Mucosa of stomach (tissue), 1 donor: ENCODE data around the gene PITPNC1.

Source experiments
- H3K27me3 ChIP-seq: one replicate; pipeline ENCODE4 v1.7.0; 2013; ENCODE audit warnings: mild to moderate bottlenecking, low read length; ENCODE audit not compliant: control insufficient read depth, insufficient read depth
- H3K36me3 ChIP-seq: one replicate; pipeline ENCODE4 v1.7.0; 2013; ENCODE audit warnings: low read length; ENCODE audit not compliant: control insufficient read depth, insufficient read depth
- H3K4me1 ChIP-seq: one replicate; pipeline ENCODE4 v1.7.0; 2013; ENCODE audit warnings: mild to moderate bottlenecking, low read length; ENCODE audit not compliant: control insufficient read depth, insufficient read depth
- H3K4me3 ChIP-seq: one replicate; pipeline ENCODE4 v1.7.0; 2013; ENCODE audit warnings: low read length
- H3K9ac ChIP-seq: one replicate; pipeline ENCODE4 v1.7.0; 2013; ENCODE audit warnings: mild to moderate bottlenecking, low read length, moderate library complexity
- H3K9me3 ChIP-seq: one replicate; pipeline ENCODE4 v1.7.0; 2013; ENCODE audit warnings: mild to moderate bottlenecking, low read length, moderate library complexity; ENCODE audit not compliant: control insufficient read depth
- donor health status: Pancreatic carcinoma.

PITPNC1 gene

DNA sequence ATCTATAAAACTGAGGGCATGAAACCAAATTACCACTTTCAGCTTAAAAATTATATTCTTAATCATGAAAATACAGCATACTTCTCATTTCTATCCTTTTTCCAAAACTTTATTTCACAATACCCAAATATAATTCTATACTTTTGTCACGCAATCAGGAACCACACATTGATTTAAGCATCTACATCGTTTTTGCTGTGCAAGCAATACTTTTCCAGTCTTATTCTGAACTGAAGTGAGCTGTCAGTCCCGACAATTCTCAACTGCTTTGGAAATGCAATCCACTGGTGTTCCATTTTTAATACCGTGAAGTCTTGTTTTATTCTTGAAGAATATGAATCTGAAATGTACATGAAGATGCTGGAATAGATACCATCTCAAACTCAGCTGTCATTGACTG is 280.5 kb downstream of the PITPNC1 start:
- H3K4me1 ChIP-seq = no peaks in the 10 kb centered on the region
- no peaks in the 10 kb centered on the region for H3K27me3 ChIP-seq
- H3K9me3 ChIP-seq = no peaks in the 10 kb centered on the region
- H3K9ac ChIP-seq = no peak overlapping the region
- H3K36me3 ChIP-seq = no peaks in the 10 kb centered on the region
- no peak overlapping the region for H3K4me3 ChIP-seq

GRCh38 chr17:67658265-67658664 is 281.2 kb downstream of the PITPNC1 start:
- no peak overlapping the region for H3K9ac ChIP-seq
- no peaks in the 10 kb centered on the region for H3K4me1 ChIP-seq
- H3K27me3 ChIP-seq = no peaks in the 10 kb centered on the region
- H3K36me3 ChIP-seq = no peaks in the 10 kb centered on the region
- H3K9me3 ChIP-seq = no peaks in the 10 kb centered on the region
- no peak overlapping the region for H3K4me3 ChIP-seq

DNA sequence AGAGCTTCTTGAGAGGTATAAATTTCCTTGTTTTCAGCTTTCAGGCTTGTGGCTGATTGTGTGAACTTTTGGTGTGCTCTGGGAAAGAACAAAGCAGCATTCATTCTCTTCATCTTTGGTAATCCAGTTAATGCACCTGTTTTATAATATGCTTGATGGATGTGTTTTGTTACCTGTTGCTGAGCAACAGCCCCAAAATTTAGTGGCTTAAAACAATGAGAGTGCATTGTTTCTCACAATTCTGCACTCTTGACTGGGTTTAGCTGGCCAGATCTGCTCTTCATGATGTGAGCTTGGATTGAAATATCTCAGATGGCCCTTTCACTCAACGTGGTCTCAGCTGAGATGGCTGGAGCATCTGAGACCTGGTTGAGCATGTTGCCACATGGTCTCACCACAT is 281.9 kb downstream of the PITPNC1 start:
- Histone ChIP-seq H3K4me3 (no peak overlapping the region), H3K36me3 (no peaks in the 10 kb centered on the region), H3K4me1 (no peaks in the 10 kb centered on the region), H3K27me3 (no peaks in the 10 kb centered on the region), H3K9me3 (no peaks in the 10 kb centered on the region), H3K9ac (no peak overlapping the region)

- H3K4me3 ChIP-seq = no peak overlapping the region
- no peaks in the 10 kb centered on the region for H3K27me3 ChIP-seq
- no peak overlapping the region for H3K9ac ChIP-seq
- no peaks in the 10 kb centered on the region for H3K9me3 ChIP-seq
- no peaks in the 10 kb centered on the region for H3K36me3 ChIP-seq
- no peaks in the 10 kb centered on the region for H3K4me1 ChIP-seq
Observed at GRCh38 chr17:67662712-67663111, 285.6 kb downstream of the PITPNC1 start.

- no peak overlapping the region for H3K9ac ChIP-seq
- no peaks in the 10 kb centered on the region for H3K36me3 ChIP-seq
- no peaks in the 10 kb centered on the region for H3K27me3 ChIP-seq
- no peak overlapping the region for H3K4me3 ChIP-seq
- H3K9me3 ChIP-seq = no peaks in the 10 kb centered on the region
- H3K4me1 ChIP-seq = no peaks in the 10 kb centered on the region
Observed at GRCh38 chr17:67663457-67663856, 286.4 kb downstream of the PITPNC1 start.

GRCh38 chr17:67666028-67666427 is 288.9 kb downstream of the PITPNC1 start:
- Histone ChIP-seq H3K27me3 (no peaks in the 10 kb centered on the region), H3K4me3 (no peak overlapping the region), H3K36me3 (no peaks in the 10 kb centered on the region), H3K9me3 (no peaks in the 10 kb centered on the region), H3K4me1 (no peaks in the 10 kb centered on the region), H3K9ac (no peak overlapping the region)

GRCh38 chr17:67666710-67667109 is 289.6 kb downstream of the PITPNC1 start:
- H3K9me3 ChIP-seq = no peaks in the 10 kb centered on the region
- H3K9ac ChIP-seq = no peak overlapping the region
- H3K4me3 ChIP-seq = no peak overlapping the region
- H3K36me3 ChIP-seq = no peaks in the 10 kb centered on the region
- H3K27me3 ChIP-seq = no peaks in the 10 kb centered on the region
- H3K4me1 ChIP-seq = no peaks in the 10 kb centered on the region

- no peak overlapping the region for H3K9ac ChIP-seq
- no peaks in the 10 kb centered on the region for H3K36me3 ChIP-seq
- H3K27me3 ChIP-seq = no peaks in the 10 kb centered on the region
- no peaks in the 10 kb centered on the region for H3K4me1 ChIP-seq
- no peak overlapping the region for H3K4me3 ChIP-seq
- no peaks in the 10 kb centered on the region for H3K9me3 ChIP-seq
Observed at GRCh38 chr17:67671493-67671892, 294.4 kb downstream of the PITPNC1 start.

DNA sequence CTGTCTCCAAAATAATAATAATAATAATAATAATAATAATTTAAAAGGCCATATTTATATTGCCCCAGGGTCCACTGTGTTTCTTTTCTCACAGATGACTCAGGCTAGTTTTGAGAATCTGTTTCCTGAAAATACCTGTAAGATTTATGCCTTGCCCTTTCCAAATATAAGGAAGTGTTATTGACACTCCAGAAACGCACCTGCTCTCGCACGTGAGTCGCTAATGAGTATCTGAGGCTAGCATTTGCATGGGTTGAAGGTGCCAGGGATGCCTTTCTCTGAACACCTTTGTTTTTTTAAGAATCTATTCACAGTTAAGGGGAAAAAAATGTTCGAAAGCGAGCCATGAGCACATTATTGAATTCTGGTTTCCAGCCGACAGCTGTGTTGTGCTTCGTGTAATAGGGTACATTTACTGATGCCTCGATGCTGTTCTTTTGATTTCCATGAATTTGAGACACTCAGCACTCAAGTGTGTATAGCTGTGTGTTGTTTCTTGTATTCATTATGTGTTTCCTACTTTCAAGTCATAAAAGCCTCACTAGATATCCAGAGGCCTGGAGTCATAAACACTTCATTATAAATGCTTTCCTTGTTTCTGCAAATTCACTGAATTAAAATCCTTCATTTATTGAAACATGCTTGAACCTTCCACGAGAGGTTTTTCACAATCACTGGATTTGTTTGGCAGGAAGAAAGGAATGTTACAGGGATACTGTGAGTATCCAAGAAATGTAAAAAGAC is 295.7 kb downstream of the PITPNC1 start:
- H3K9me3 ChIP-seq = no peaks in the 10 kb centered on the region
- no peak overlapping the region for H3K9ac ChIP-seq
- H3K36me3 ChIP-seq = no peaks in the 10 kb centered on the region
- no peak overlapping the region for H3K4me3 ChIP-seq
- no peaks in the 10 kb centered on the region for H3K4me1 ChIP-seq
- H3K27me3 ChIP-seq = no peaks in the 10 kb centered on the region

DNA sequence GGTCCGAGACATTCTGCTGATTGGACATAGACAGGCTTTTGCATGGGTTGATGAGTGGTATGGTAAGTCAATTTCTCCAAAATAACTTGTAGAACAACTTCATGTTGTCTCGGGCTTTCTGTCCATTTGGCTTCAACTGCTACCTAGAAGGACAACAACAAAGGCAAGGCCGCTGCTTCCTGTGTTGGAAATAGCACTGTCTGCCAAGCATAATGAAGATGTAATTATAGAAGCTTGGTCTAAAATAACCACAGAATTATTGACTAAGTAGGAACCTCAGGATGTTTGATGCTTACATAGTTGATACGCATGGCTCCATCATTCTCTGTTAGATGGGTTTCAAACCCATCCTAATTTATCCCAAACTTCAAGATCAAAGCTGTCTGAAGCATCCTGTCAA is 298.4 kb downstream of the PITPNC1 start:
- Histone ChIP-seq H3K27me3 (no peaks in the 10 kb centered on the region), H3K4me3 (no peak overlapping the region), H3K4me1 (no peaks in the 10 kb centered on the region), H3K9me3 (no peaks in the 10 kb centered on the region), H3K9ac (no peak overlapping the region), H3K36me3 (no peaks in the 10 kb centered on the region)

DNA sequence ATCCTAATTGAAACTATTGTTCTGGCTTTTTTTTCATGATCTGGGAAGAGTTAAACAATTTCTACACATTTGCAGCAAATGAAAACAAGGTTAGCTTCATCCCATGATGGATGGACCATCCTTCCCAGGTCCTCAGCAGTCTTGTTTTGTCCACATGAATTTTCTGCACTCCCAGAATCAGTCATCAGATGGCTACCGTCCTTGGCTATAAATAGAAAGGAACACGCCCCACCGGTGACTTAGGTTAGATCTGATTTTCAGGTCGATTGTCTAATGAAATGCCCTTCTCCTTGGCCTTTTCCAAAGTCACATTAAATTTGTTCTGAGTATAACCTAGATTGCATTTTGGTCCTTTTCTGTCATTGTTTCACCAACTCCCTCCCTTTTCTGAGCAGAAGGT is 299.2 kb downstream of the PITPNC1 start:
- no peak overlapping the region for H3K9ac ChIP-seq
- no peaks in the 10 kb centered on the region for H3K4me1 ChIP-seq
- no peaks in the 10 kb centered on the region for H3K27me3 ChIP-seq
- no peak overlapping the region for H3K4me3 ChIP-seq
- no peaks in the 10 kb centered on the region for H3K36me3 ChIP-seq
- no peaks in the 10 kb centered on the region for H3K9me3 ChIP-seq

DNA sequence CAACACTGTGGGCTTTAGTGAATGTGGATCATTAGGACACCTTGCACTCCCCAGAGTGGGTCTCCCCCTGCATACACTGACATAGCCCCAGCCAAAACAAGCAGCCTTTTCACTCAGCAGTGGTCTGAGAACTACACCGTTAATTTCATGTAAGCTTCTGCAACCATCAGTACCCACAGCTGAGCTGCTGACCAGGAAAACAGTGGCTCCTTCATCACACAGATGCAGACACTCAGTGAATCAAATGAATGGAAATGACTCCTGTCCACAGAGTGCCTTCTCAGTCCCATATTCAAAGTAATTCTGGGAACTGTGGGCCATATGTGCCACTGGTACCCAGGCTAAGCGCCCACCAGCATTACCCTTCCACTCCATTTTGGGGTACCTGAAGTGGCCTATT is 301.3 kb downstream of the PITPNC1 start:
- no peaks in the 10 kb centered on the region for H3K4me1 ChIP-seq
- H3K4me3 ChIP-seq = no peak overlapping the region
- no peak overlapping the region for H3K9ac ChIP-seq
- H3K36me3 ChIP-seq = no peaks in the 10 kb centered on the region
- H3K9me3 ChIP-seq = no peaks in the 10 kb centered on the region
- no peaks in the 10 kb centered on the region for H3K27me3 ChIP-seq

- Histone ChIP-seq H3K27me3 (no peaks in the 10 kb centered on the region), H3K9ac (no peak overlapping the region), H3K36me3 (no peaks in the 10 kb centered on the region), H3K9me3 (no peaks in the 10 kb centered on the region), H3K4me3 (no peak overlapping the region), H3K4me1 (no peaks in the 10 kb centered on the region)
Observed at GRCh38 chr17:67679225-67679624, 302.1 kb downstream of the PITPNC1 start.
